HepG2 (cell line): ENCODE results near the gene GALNTL6. TPM values are rescaled to one million over a fixed set of nuclear protein-coding genes. Genes with fewer than 3 reads are reported as not detected.

ENCODE experiments used
- ATAC-seq: fragments of 200-7000 bp; cut with Tn5 transposase; 3 replicates; pipeline ENCODE4 v1.9.1; 2020; ENCODE audit warnings: mild to moderate bottlenecking, moderate library complexity
- BruUV-seq: library from RNA; stranded (reverse); fragments of 400-500 nt; replicated peaks from 2 replicates; lab custom pipeline; 2021; lab: Mats Ljungman, UMichigan
- CTCF ChIA-PET: fragments of 300-600 bp; formaldehyde crosslinking; extraction: SDS; loops from one replicate; lab custom pipeline; 2021; ENCODE audit warnings: low total read pairs, inconsistent platforms, low intra/inter-chr PET ratio; lab: Yijun Ruan, JAX
- POLR2A ChIA-PET: fragments of 350-600 bp; sonication (Branson Sonifier 250); formaldehyde crosslinking; loops from one replicate; lab custom pipeline; 2020; ENCODE audit warnings: antibody characterized with exemption, inconsistent platforms; lab: Yijun Ruan, JAX
- DNase-seq: peaks from one replicate; pipeline ENCODE4 v3.0.0-alpha.2; 2015; ENCODE audit warnings: low spot score
- FAIRE-seq: peaks from 3 replicates; lab custom pipeline; 2011; peaks lifted over from hg19 to GRCh38; lab: Jason Lieb, UNC
- H2AFZ ChIP-seq: one replicate; pipeline ENCODE4 v1.6.1; 2011; ENCODE audit warnings: low read length, inconsistent platforms
- H3K27ac ChIP-seq: fragments of 300-600 bp; 3 replicates; pipeline ENCODE4 v1.8.0; 2011; ENCODE audit warnings: mixed run types, mild to moderate bottlenecking, mixed read lengths, low read length, inconsistent platforms; ENCODE audit not compliant: insufficient read depth; ENCODE audit errors: extremely low read length
- H3K27me3 ChIP-seq, 2 experiments: fragments of 200-600 bp in 1 of 2; 2 replicates in 1 of 2; 3 replicates in 1 of 2; pipeline versions ENCODE4 v1.6.0 to v1.8.0; 2011; ENCODE audit warnings: low read length in 2 of 2, mild to moderate bottlenecking in 2 of 2, moderate library complexity in 2 of 2, inconsistent platforms in 1 of 2; ENCODE audit not compliant: insufficient read depth in 2 of 2, control insufficient read depth in 1 of 2
- H3K36me3 ChIP-seq, 2 experiments: fragments of 200-600 bp in 1 of 2; replicated peaks in 1 of 2; 2 replicates in 1 of 2; 3 replicates in 1 of 2; pipeline versions ENCODE4 v1.5.1 to v1.8.0; 2011; ENCODE audit warnings: low read length in 2 of 2, inconsistent platforms in 1 of 2; ENCODE audit not compliant: insufficient read depth in 2 of 2, control insufficient read depth in 1 of 2
- H3K4me1 ChIP-seq: 2 replicates; pipeline ENCODE4 v1.5.1; 2012; ENCODE audit warnings: low read length, inconsistent platforms; ENCODE audit not compliant: insufficient read depth
- H3K4me2 ChIP-seq: 2 replicates; pipeline ENCODE4 v1.6.0; 2011; ENCODE audit warnings: low read depth, low read length, inconsistent platforms
- H3K4me3 ChIP-seq, 3 experiments: fragments of 200-600 bp in 1 of 3; sonication (generic), shearing (Covaris generic) in 1 of 3; replicated peaks in 1 of 3; 2 replicates each; pipeline ENCODE4 v1.5.1; 2011 to 2016; ENCODE audit warnings: low read length in 3 of 3, inconsistent platforms in 2 of 3, low read depth in 2 of 3, mild to moderate bottlenecking in 2 of 3, control low read depth in 1 of 3, mixed read lengths in 1 of 3; ENCODE audit not compliant: insufficient read depth in 1 of 3
- H3K79me2 ChIP-seq: one replicate; pipeline ENCODE4 v1.6.1; 2011; ENCODE audit warnings: low read length, inconsistent platforms; ENCODE audit not compliant: insufficient read depth
- H3K9ac ChIP-seq: 2 replicates; pipeline ENCODE4 v1.6.0; 2011; ENCODE audit warnings: mild to moderate bottlenecking, low read depth, low read length, inconsistent platforms; ENCODE audit not compliant: insufficient read depth
- H3K9me3 ChIP-seq: 2 replicates; pipeline ENCODE4 v1.5.1; 2012; ENCODE audit warnings: mild to moderate bottlenecking, low read length
- H4K20me1 ChIP-seq: 2 replicates; pipeline ENCODE4 v1.6.0; 2011; ENCODE audit warnings: inconsistent platforms, mild to moderate bottlenecking, low read length, moderate library complexity; ENCODE audit not compliant: insufficient read depth
- FOXK2 ChIP-seq: fragments of 450-650 bp; IDR thresholded peaks from 2 replicates; pipeline ENCODE4 v1.6.1; 2016
- GTF2F1 ChIP-seq: fragments of 150-350 bp; IDR thresholded peaks from 2 replicates; pipeline ENCODE4 v1.6.1; 2014; ENCODE audit warnings: low read length
- HOXA7 ChIP-seq: sonication (generic); formaldehyde crosslinking; IDR thresholded peaks from 2 replicates; pipeline ENCODE4 v1.8.1; 2022; ENCODE audit warnings: mild to moderate bottlenecking, missing genetic modification reagents, moderate library complexity
- SIN3A ChIP-seq: IDR thresholded peaks from 2 replicates; pipeline ENCODE4 v1.6.1; 2011; ENCODE audit warnings: low read depth, mild to moderate bottlenecking, control low read depth, low read length, borderline replicate concordance
- STAG1 ChIP-seq: sonication (generic); formaldehyde crosslinking; IDR thresholded peaks from 2 replicates; pipeline ENCODE4 v1.4.0; 2020; ENCODE audit warnings: missing genetic modification reagents
- TBP ChIP-seq: sonication (generic); formaldehyde crosslinking; IDR thresholded peaks from 2 replicates; pipeline ENCODE4 v1.5.0; 2020; ENCODE audit warnings: missing genetic modification reagents
- TOPORS ChIP-seq: sonication (generic); formaldehyde crosslinking; IDR thresholded peaks from 2 replicates; pipeline ENCODE4 v1.8.0; 2023; ENCODE audit warnings: mild to moderate bottlenecking, missing genetic modification reagents
- U2AF1 ChIP-seq: fragments of 200-400 bp; formaldehyde crosslinking; optimal IDR thresholded peaks from 2 replicates; pipeline ENCODE3; 2017; ENCODE audit warnings: mild to moderate bottlenecking, low read depth, low read length
- XBP1 ChIP-seq: sonication (generic); formaldehyde crosslinking; IDR thresholded peaks from 2 replicates; pipeline ENCODE4 v1.5.0; 2020; ENCODE audit warnings: missing genetic modification reagents
- ZBTB20 ChIP-seq: sonication (generic); formaldehyde crosslinking; IDR thresholded peaks from 2 replicates; pipeline ENCODE4 v1.8.1; 2023; ENCODE audit warnings: missing genetic modification reagents, low read depth, mild to moderate bottlenecking, borderline replicate concordance
- ZBTB42 ChIP-seq: sonication (generic); formaldehyde crosslinking; IDR thresholded peaks from 2 replicates; pipeline ENCODE4 v1.5.0; 2020; ENCODE audit warnings: mild to moderate bottlenecking, missing genetic modification reagents
- ZMYM3 ChIP-seq: sonication (generic); formaldehyde crosslinking; IDR thresholded peaks from 2 replicates; pipeline ENCODE4 v1.5.1; 2020; ENCODE audit warnings: mild to moderate bottlenecking, missing genetic modification reagents
- ZNF652 ChIP-seq: IDR thresholded peaks from 2 replicates; pipeline ENCODE4 v1.6.1; 2016; ENCODE audit warnings: low read depth, borderline replicate concordance
- ZNF670 ChIP-seq: sonication (generic); formaldehyde crosslinking; IDR thresholded peaks from 2 replicates; pipeline ENCODE4 v1.8.0; 2022; ENCODE audit warnings: mild to moderate bottlenecking, missing genetic modification reagents, borderline replicate concordance
- WGBS: methylation state at CpG from one replicate; pipeline ENCODE4 v1.1.6; 2017; ENCODE audit warnings: low lambda C conversion rate; 5-methylcytosine and 5-hydroxymethylcytosine counted together
- in situ Hi-C: cut with HindIII; loops from 2 replicates; pipeline ENCODE4 v1.10.0; 2017; ENCODE audit warnings: low pct_unique_long_range_greater_than_20kb; ENCODE audit not compliant: extremely low pct_ligation_motif_present
- intact Hi-C: fragments of 100-400 bp; cut with micrococcal nuclease; formaldehyde crosslinking; loops from one replicate; pipeline ENCODE4 v1.10.0; 2022; ENCODE audit not compliant: unreplicated experiment
- polyA plus RNA-seq, 8 experiments: library from polyadenylated mRNA; depleted of rRNA in 3 of 8; stranded (reverse) in 7 of 8; unstranded in 1 of 8; fragments of >200 nt; fragmentation: Illumina TruSeq in 4 of 8; extraction: Trizol in 4 of 8; gene quantifications; 2 replicates each; pipeline versions ENCODE4 v1.2.1 to v1.2.3, GENCODE V29; 2011 to 2016; ENCODE audit warnings: low read depth in 4 of 8, missing spikeins in 1 of 8, mixed read lengths in 1 of 8; ENCODE audit not compliant: insufficient read depth in 1 of 8
- total RNA-seq, 5 experiments: library from RNA; depleted of rRNA; stranded (reverse); fragments of >200 nt; fragmentation: Illumina TruSeq; extraction: Trizol; gene quantifications; 2 replicates each; pipeline ENCODE4 v1.2.3, GENCODE V29; 2016; ENCODE audit warnings: low read depth in 1 of 5
- TF ChIP-seq, protein P1 (sequence below): sonication (generic); formaldehyde crosslinking; IDR thresholded peaks from 2 replicates; pipeline ENCODE4 v1.5.0; 2020; ENCODE audit warnings: missing genetic modification reagents
- TF ChIP-seq, protein P2 (sequence below): sonication (generic); formaldehyde crosslinking; IDR thresholded peaks from 2 replicates; pipeline ENCODE4; 2020; ENCODE audit warnings: missing genetic modification reagents, mild to moderate bottlenecking, borderline replicate concordance
- TF ChIP-seq, protein P3 (sequence below): sonication (generic); formaldehyde crosslinking; IDR thresholded peaks from 2 replicates; pipeline ENCODE4 v1.8.0; 2022; ENCODE audit warnings: missing genetic modification reagents, mild to moderate bottlenecking, inconsistent platforms, borderline replicate concordance
- TF ChIP-seq, protein P4 (sequence below): sonication (generic); formaldehyde crosslinking; IDR thresholded peaks from 2 replicates; pipeline ENCODE4 v1.4.0; 2020; ENCODE audit warnings: missing genetic modification reagents

Gene GALNTL6
- total and polyA plus RNA-seq, 2 of the 13 experiments (the other 11 are each of a cell fraction or from before 2014, with no cell fraction given), result not detected

DNA sequence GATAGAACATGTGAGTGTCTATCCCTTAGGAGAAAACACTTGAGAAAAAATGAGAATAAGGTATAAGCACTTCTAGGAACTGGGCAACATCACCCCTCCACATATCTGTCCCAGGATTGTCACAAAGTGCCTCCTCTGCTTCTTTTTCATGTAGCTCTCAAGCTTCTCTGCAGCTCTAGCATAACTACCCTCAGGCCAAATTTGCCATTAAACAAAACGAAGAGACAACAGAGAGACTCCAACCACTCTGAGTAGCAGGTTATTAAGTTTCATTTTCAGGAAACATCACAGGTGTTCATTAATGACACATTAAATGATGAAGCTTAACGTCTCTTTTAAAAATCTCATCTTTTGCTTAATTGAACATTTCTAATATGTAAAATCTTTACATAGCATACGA lies 580.0 kb downstream of the GALNTL6 start:
- H3K27me3 ChIP-seq, result no peaks in the 10 kb centered on the region
- H3K4me3 ChIP-seq, result no peak overlapping the region
- H3K4me1 ChIP-seq, result no peaks in the 10 kb centered on the region
- no peaks in the 10 kb centered on the region for H3K9me3 ChIP-seq
- intact Hi-C loops (no loop called here), in situ Hi-C loops (no loop called here)
- H3K9ac ChIP-seq, result no peak overlapping the region
- TF ChIP-seq, protein P1, sequence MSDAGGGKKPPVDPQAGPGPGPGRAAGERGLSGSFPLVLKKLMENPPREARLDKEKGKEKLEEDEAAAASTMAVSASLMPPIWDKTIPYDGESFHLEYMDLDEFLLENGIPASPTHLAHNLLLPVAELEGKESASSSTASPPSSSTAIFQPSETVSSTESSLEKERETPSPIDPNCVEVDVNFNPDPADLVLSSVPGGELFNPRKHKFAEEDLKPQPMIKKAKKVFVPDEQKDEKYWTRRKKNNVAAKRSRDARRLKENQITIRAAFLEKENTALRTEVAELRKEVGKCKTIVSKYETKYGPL (CRISPR knock-in tag), result no peak
- no peak for TF ChIP-seq SIN3A
- no peak for TF ChIP-seq FOXK2
- TF ChIP-seq ZMYM3 (CRISPR knock-in tag), result no peak
- no peak for TF ChIP-seq ZNF652 (CRISPR knock-in tag)
- TF ChIP-seq ZBTB20 (CRISPR knock-in tag), result no peak
- TF ChIP-seq, protein P2, sequence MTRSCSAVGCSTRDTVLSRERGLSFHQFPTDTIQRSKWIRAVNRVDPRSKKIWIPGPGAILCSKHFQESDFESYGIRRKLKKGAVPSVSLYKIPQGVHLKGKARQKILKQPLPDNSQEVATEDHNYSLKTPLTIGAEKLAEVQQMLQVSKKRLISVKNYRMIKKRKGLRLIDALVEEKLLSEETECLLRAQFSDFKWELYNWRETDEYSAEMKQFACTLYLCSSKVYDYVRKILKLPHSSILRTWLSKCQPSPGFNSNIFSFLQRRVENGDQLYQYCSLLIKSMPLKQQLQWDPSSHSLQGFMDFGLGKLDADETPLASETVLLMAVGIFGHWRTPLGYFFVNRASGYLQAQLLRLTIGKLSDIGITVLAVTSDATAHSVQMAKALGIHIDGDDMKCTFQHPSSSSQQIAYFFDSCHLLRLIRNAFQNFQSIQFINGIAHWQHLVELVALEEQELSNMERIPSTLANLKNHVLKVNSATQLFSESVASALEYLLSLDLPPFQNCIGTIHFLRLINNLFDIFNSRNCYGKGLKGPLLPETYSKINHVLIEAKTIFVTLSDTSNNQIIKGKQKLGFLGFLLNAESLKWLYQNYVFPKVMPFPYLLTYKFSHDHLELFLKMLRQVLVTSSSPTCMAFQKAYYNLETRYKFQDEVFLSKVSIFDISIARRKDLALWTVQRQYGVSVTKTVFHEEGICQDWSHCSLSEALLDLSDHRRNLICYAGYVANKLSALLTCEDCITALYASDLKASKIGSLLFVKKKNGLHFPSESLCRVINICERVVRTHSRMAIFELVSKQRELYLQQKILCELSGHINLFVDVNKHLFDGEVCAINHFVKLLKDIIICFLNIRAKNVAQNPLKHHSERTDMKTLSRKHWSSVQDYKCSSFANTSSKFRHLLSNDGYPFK (CRISPR knock-in tag), result no peak
- TF ChIP-seq HOXA7 (CRISPR knock-in tag), result no peak
- no peak for TF ChIP-seq XBP1 (CRISPR knock-in tag)
- TF ChIP-seq TOPORS, result no peak
- TF ChIP-seq GTF2F1, result no peak
- TF ChIP-seq, protein P3, sequence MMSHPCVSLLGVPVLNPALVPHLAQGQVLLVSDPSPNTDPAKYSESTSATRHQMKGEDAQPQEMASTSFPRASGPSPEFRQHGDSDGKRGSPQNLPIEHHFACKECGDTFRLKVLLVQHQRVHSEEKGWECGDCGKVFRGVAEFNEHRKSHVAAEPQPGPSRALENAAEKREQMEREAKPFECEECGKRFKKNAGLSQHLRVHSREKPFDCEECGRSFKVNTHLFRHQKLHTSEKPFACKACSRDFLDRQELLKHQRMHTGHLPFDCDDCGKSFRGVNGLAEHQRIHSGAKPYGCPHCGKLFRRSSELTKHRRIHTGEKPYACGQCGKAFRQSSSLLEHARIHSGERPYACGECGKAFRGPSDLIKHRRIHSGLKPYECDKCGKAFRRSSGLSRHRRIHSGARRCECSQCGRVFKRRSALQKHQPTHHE (CRISPR knock-in tag), result no peak
- TF ChIP-seq, protein P4, sequence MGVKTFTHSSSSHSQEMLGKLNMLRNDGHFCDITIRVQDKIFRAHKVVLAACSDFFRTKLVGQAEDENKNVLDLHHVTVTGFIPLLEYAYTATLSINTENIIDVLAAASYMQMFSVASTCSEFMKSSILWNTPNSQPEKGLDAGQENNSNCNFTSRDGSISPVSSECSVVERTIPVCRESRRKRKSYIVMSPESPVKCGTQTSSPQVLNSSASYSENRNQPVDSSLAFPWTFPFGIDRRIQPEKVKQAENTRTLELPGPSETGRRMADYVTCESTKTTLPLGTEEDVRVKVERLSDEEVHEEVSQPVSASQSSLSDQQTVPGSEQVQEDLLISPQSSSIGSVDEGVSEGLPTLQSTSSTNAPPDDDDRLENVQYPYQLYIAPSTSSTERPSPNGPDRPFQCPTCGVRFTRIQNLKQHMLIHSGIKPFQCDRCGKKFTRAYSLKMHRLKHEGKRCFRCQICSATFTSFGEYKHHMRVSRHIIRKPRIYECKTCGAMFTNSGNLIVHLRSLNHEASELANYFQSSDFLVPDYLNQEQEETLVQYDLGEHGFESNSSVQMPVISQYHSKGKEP, result no peak
- no peak for TF ChIP-seq ZBTB42 (CRISPR knock-in tag)
- TF ChIP-seq TBP (CRISPR knock-in tag), result no peak
- TF ChIP-seq U2AF1, result no peak
- TF ChIP-seq ZNF670, result no peak
- no peak for TF ChIP-seq STAG1
- no peak overlapping the region for H2AFZ ChIP-seq
- ChIA-PET CTCF (no interaction called here), POLR2A (no interaction called here)
- no peak overlapping the region for H3K27ac ChIP-seq
- no peaks in the 10 kb centered on the region for H3K79me2 ChIP-seq
- ATAC-seq (no peak), DNase-seq (no peak), FAIRE-seq (no peak)
- BruUV-seq, result no TSS peak
- WGBS, result 0% methylated on average over 3 of the region's 3 CpGs
- no peak overlapping the region for H3K4me2 ChIP-seq
- H4K20me1 ChIP-seq, result no peaks in the 10 kb centered on the region
- H3K36me3 ChIP-seq, result no peaks in the 10 kb centered on the region
